Neural cell (in vitro differentiated cells): Measurements from ENCODE around the gene FAM237B. TPM values are rescaled to one million over a fixed set of nuclear protein-coding genes. Genes with fewer than 3 reads are reported as not detected.
"Not testable (repeated sequence)": the region's sequence is repeated elsewhere in the genome, so short reads cannot be mapped to it uniquely, and the experiment has no call there.

Experiments used
- H2AFZ ChIP-seq: fragments of 200-600, 300-800 bp; sonication (generic), shearing (Covaris generic); 2 replicates; pipeline ENCODE4 v1.6.0; 2014; ENCODE audit warnings: low read depth, mild to moderate bottlenecking, antibody characterized with exemption, low read length, moderate library complexity
- H3F3A ChIP-seq: fragments of 200-600 bp; shearing (Covaris generic); 2 replicates; pipeline ENCODE4 v1.6.1; 2016; ENCODE audit warnings: mild to moderate bottlenecking, moderate library complexity, mixed read lengths, antibody characterized with exemption, low read length; ENCODE audit not compliant: insufficient read depth, poor library complexity, severe bottlenecking
- H3K27ac ChIP-seq: fragments of 200-600, 300-800 bp; sonication (generic), shearing (Covaris generic); 2 replicates; pipeline ENCODE4 v1.5.1; 2014; ENCODE audit warnings: mild to moderate bottlenecking, low read length, moderate library complexity
- H3K27me3 ChIP-seq: fragments of 300-800, 200-600 bp; sonication (generic), shearing (Covaris generic); 2 replicates; pipeline ENCODE4 v1.6.0; 2014; ENCODE audit warnings: mild to moderate bottlenecking, low read depth, low read length, moderate library complexity; ENCODE audit not compliant: insufficient read depth
- H3K36me3 ChIP-seq: fragments of 300-800, 200-600 bp; sonication (generic), shearing (Covaris generic); 2 replicates; pipeline ENCODE4 v1.5.1; 2014; ENCODE audit warnings: mild to moderate bottlenecking, antibody characterized with exemption, low read length, moderate library complexity; ENCODE audit not compliant: insufficient read depth
- H3K4me2 ChIP-seq: fragments of 300-800, 200-600 bp; sonication (generic), shearing (Covaris generic); 2 replicates; pipeline ENCODE4 v1.6.0; 2014; ENCODE audit warnings: mild to moderate bottlenecking, low read length
- H3K4me3 ChIP-seq: fragments of 300-800, 200-600 bp; sonication (generic), shearing (Covaris generic); 2 replicates; pipeline ENCODE4 v1.5.1; 2014; ENCODE audit warnings: mild to moderate bottlenecking, low read length, moderate library complexity
- H3K79me2 ChIP-seq: fragments of 200-600 bp; shearing (Covaris generic); replicated peaks from 2 replicates; pipeline ENCODE4 v1.6.0; 2014; ENCODE audit warnings: mild to moderate bottlenecking, low read length, moderate library complexity; ENCODE audit not compliant: insufficient read depth
- H3K9ac ChIP-seq: fragments of 300-800, 200-600 bp; sonication (generic), shearing (Covaris generic); 2 replicates; pipeline ENCODE4 v1.6.1; 2016; ENCODE audit warnings: mild to moderate bottlenecking, low read length, mixed read lengths
- H3K9me2 ChIP-seq: fragments of 200-600 bp; shearing (Covaris generic); 2 replicates; pipeline ENCODE4 v1.6.1; 2016; ENCODE audit warnings: mild to moderate bottlenecking, low read length, mixed read lengths; ENCODE audit not compliant: insufficient read depth
- H3K9me3 ChIP-seq: fragments of 200-600, 300-800 bp; sonication (generic), shearing (Covaris generic); 2 replicates; pipeline ENCODE4 v1.6.1; 2016; ENCODE audit warnings: mild to moderate bottlenecking, mixed run types, low read length, moderate library complexity, mixed read lengths
- H4K20me1 ChIP-seq: fragments of 200-600 bp; shearing (Covaris generic); 2 replicates; pipeline ENCODE4 v1.6.1; 2016; ENCODE audit warnings: mild to moderate bottlenecking, mixed run types; ENCODE audit not compliant: insufficient read depth
- EP300 ChIP-seq: fragments of 450-650 bp; conservative IDR thresholded peaks from 2 replicates; pipeline ENCODE4 v1.6.1; 2014; ENCODE audit warnings: antibody characterized with exemption, mild to moderate bottlenecking, moderate library complexity; ENCODE audit not compliant: poor library complexity, severe bottlenecking
- EZH2 ChIP-seq: fragments of 200-600, 300-800 bp; shearing (Covaris generic), sonication (generic); IDR thresholded peaks from 2 replicates; pipeline ENCODE4 v1.6.1; 2014; ENCODE audit warnings: antibody characterized with exemption, low read length, borderline replicate concordance, mild to moderate bottlenecking; ENCODE audit not compliant: insufficient read depth, poor library complexity, severe bottlenecking
- MXI1 ChIP-seq: fragments of 450-650 bp; conservative IDR thresholded peaks from 2 replicates; pipeline ENCODE4 v1.6.1; 2014; ENCODE audit warnings: antibody characterized with exemption, mild to moderate bottlenecking; ENCODE audit not compliant: poor library complexity, severe bottlenecking
- POLR2AphosphoS5 ChIP-seq: IDR thresholded peaks from 2 replicates; pipeline ENCODE4 v1.6.1; 2012
- RAD21 ChIP-seq: fragments of 450-650 bp; conservative IDR thresholded peaks from 2 replicates; pipeline ENCODE4 v1.6.1; 2014; ENCODE audit warnings: antibody characterized with exemption, mild to moderate bottlenecking, moderate library complexity
- SMC3 ChIP-seq: fragments of 450-650 bp; conservative IDR thresholded peaks from 2 replicates; pipeline ENCODE4 v1.6.1; 2014; ENCODE audit warnings: antibody characterized with exemption, mild to moderate bottlenecking, moderate library complexity; ENCODE audit not compliant: poor library complexity
- TAF1 ChIP-seq: IDR thresholded peaks from 2 replicates; pipeline ENCODE4 v1.6.1; 2012; ENCODE audit warnings: low read depth
- polyA plus RNA-seq: library from polyadenylated mRNA; depleted of rRNA; stranded (reverse); fragments of >200 nt; gene quantifications from 2 replicates; pipeline ENCODE4 v1.2.3, GENCODE V29; 2014
- TF ChIP-seq, protein P1 (sequence below): fragments of 450-650 bp; IDR thresholded peaks from 2 replicates; pipeline ENCODE4 v1.5.1; 2014; ENCODE audit warnings: antibody characterized with exemption, mild to moderate bottlenecking, moderate library complexity; ENCODE audit not compliant: poor library complexity, severe bottlenecking
- TF ChIP-seq, protein P2 (sequence below): IDR thresholded peaks from 2 replicates; pipeline ENCODE4 v1.6.1; 2012; ENCODE audit warnings: borderline replicate concordance

Gene FAM237B
- polyA plus RNA-seq, 1 donor from 2014 or later, result not detected

DNA sequence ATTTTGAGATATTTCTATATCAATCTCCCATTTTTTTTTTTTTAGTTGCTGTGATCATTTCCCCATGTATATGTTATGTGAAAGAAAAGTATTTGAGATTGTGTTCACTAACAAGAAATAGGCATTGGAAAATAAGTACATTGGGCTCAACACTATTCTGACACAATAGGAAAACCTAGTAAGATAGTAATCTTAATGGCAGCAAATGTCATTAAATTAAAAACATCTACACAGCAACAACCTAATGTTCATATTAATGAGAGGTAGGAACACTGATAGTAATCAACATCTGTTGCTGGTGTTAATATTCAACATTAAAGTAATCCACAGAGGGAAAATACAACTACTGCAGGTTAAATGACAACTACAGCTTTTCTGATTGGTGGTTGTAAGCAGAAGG, 23.9 kb upstream of the FAM237B start:
- H3K9me3 ChIP-seq, result no peaks in the 10 kb centered on the region
- no peak overlapping the region for H3K27ac ChIP-seq
- H4K20me1 ChIP-seq, result no peaks in the 10 kb centered on the region
- H3K79me2 ChIP-seq, result peaks cover 17% of the 10 kb centered on the region
- no peaks in the 10 kb centered on the region for H3K36me3 ChIP-seq
- no peak overlapping the region for H3K9ac ChIP-seq
- H3K4me3 ChIP-seq, result peak overlapping the region; percentile 81
- H3K9me2 ChIP-seq, result no peaks in the 10 kb centered on the region
- TF ChIP-seq TAF1, result no peak
- no peak for TF ChIP-seq POLR2AphosphoS5
- no peak for TF ChIP-seq SMC3
- TF ChIP-seq, protein P1, sequence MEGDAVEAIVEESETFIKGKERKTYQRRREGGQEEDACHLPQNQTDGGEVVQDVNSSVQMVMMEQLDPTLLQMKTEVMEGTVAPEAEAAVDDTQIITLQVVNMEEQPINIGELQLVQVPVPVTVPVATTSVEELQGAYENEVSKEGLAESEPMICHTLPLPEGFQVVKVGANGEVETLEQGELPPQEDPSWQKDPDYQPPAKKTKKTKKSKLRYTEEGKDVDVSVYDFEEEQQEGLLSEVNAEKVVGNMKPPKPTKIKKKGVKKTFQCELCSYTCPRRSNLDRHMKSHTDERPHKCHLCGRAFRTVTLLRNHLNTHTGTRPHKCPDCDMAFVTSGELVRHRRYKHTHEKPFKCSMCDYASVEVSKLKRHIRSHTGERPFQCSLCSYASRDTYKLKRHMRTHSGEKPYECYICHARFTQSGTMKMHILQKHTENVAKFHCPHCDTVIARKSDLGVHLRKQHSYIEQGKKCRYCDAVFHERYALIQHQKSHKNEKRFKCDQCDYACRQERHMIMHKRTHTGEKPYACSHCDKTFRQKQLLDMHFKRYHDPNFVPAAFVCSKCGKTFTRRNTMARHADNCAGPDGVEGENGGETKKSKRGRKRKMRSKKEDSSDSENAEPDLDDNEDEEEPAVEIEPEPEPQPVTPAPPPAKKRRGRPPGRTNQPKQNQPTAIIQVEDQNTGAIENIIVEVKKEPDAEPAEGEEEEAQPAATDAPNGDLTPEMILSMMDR, result no peak
- TF ChIP-seq RAD21, result no peak
- no peak for TF ChIP-seq EP300
- TF ChIP-seq EZH2, result no peak
- TF ChIP-seq, protein P2, sequence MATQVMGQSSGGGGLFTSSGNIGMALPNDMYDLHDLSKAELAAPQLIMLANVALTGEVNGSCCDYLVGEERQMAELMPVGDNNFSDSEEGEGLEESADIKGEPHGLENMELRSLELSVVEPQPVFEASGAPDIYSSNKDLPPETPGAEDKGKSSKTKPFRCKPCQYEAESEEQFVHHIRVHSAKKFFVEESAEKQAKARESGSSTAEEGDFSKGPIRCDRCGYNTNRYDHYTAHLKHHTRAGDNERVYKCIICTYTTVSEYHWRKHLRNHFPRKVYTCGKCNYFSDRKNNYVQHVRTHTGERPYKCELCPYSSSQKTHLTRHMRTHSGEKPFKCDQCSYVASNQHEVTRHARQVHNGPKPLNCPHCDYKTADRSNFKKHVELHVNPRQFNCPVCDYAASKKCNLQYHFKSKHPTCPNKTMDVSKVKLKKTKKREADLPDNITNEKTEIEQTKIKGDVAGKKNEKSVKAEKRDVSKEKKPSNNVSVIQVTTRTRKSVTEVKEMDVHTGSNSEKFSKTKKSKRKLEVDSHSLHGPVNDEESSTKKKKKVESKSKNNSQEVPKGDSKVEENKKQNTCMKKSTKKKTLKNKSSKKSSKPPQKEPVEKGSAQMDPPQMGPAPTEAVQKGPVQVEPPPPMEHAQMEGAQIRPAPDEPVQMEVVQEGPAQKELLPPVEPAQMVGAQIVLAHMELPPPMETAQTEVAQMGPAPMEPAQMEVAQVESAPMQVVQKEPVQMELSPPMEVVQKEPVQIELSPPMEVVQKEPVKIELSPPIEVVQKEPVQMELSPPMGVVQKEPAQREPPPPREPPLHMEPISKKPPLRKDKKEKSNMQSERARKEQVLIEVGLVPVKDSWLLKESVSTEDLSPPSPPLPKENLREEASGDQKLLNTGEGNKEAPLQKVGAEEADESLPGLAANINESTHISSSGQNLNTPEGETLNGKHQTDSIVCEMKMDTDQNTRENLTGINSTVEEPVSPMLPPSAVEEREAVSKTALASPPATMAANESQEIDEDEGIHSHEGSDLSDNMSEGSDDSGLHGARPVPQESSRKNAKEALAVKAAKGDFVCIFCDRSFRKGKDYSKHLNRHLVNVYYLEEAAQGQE, result no peak
- no peak for TF ChIP-seq MXI1
- H2AFZ ChIP-seq, result no peak overlapping the region
- no peaks in the 10 kb centered on the region for H3K27me3 ChIP-seq
- H3F3A ChIP-seq, result no peaks in the 10 kb centered on the region
- H3K4me2 ChIP-seq, result no peak overlapping the region

DNA sequence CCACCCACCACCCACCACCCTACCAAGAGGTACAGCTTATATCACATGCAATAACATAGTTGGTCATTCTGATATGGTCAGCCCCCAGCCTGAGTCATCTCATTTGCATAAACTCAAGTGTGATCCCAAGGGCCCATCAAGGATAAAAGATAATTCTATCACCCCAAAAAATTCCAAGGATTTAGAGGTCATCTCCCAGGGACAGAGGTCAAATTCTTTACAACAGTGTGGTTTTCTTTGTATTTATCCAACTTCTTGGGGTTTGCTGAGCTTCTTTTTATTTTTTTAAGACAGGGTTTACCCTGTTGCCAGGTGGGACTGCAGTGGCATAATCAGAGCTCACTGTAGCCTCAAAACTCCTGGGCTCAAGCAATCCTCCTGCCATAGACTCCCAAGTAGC, 16.0 kb upstream of the FAM237B start:
- H3F3A ChIP-seq, result no peaks in the 10 kb centered on the region
- no peaks in the 10 kb centered on the region for H4K20me1 ChIP-seq
- H3K4me2 ChIP-seq, result no peak overlapping the region
- no peaks in the 10 kb centered on the region for H3K9me2 ChIP-seq
- H2AFZ ChIP-seq, result no peak overlapping the region
- H3K4me3 ChIP-seq, result no peak overlapping the region
- TF ChIP-seq EP300 (no peak), POLR2AphosphoS5 (no peak), RAD21 (no peak), EZH2 (no peak), SMC3 (no peak), TAF1 (no peak), MXI1 (no peak)
- TF ChIP-seq, protein P2, result no peak
- TF ChIP-seq, protein P1, result no peak
- H3K79me2 ChIP-seq, result no peaks in the 10 kb centered on the region
- H3K36me3 ChIP-seq, result no peaks in the 10 kb centered on the region
- H3K9ac ChIP-seq, result no peak overlapping the region
- no peaks in the 10 kb centered on the region for H3K27me3 ChIP-seq
- no peak overlapping the region for H3K27ac ChIP-seq
- H3K9me3 ChIP-seq, result no peaks in the 10 kb centered on the region

DNA sequence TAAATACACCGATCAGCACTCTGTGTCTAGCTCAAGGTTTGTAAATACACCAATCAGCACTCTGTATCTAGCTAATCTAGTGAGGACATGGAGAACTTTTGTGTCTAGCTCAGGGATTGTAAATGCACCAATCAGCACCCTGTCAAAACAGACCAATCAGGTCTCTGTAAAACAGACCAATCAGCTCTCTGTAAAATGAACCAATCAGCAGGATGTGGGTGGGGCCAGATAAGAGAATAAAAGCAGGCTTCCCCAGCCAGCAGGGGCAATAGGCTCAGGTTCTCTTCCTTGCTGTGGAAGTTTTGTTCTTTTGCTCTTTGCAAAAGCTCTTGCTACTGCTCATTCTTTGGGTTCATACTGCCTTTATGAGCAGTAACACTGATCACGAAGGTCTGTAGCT, 13.8 kb upstream of the FAM237B start:
- not testable (repeated sequence) for H3K79me2 ChIP-seq, H2AFZ ChIP-seq, H3F3A ChIP-seq, H3K27ac ChIP-seq, H3K4me3 ChIP-seq, H3K9ac ChIP-seq, H3K9me2 ChIP-seq, H4K20me1 ChIP-seq, H3K36me3 ChIP-seq, H3K4me2 ChIP-seq, H3K27me3 ChIP-seq, H3K9me3 ChIP-seq
